Measurements from ENCODE around the gene SLC5A10. TPM values are rescaled to one million over a fixed set of nuclear protein-coding genes. Genes with fewer than 3 reads are reported as not detected.

Gene SLC5A10
- total RNA-seq, 1 experiment from 2014 or later: not detected

GRCh38 chr17:18977646-18978045 is 25.7 kb downstream of the SLC5A10 start:
- Mint-ChIP-seq H3K4me1 (peaks cover 9 to 11% of the 10 kb centered on the region in 2 experiments), H3K9me3 (no peaks in the 10 kb centered on the region), H3K4me3 (no peak overlapping the region), H3K27me3 (ENCODE audit: low read depth) (no peaks in the 10 kb centered on the region), H3K36me3 (ENCODE audit: insufficient read depth in 1 of 3, low read depth in 3 of 3) (peaks cover 24 to 52% (median 43%) of the 10 kb centered on the region in 3 experiments; a peak in 6 of 7 replicates), H3K27ac (no peak overlapping the region)
- H3K4ac ChIP-seq (ENCODE audit: low read depth, low read length): no peak overlapping the region
- H3K27me3 ChIP-seq (ENCODE audit: insufficient read depth, low read length): no peaks in the 10 kb centered on the region
- no peak overlapping the region for H2BK12ac ChIP-seq (ENCODE audit: insufficient read length, low read depth, low read length)
- no peak overlapping the region for H4K8ac ChIP-seq (replicated peaks; ENCODE audit: insufficient read length, low read depth, low read length)
- no peak overlapping the region for H2AK5ac ChIP-seq (ENCODE audit: insufficient read length, low read length)
- H3K23ac ChIP-seq (ENCODE audit: insufficient read length, low read depth, low read length): no peak overlapping the region
- H4K5ac ChIP-seq (ENCODE audit: insufficient read length, low read depth, low read length): no peak overlapping the region
- WGBS (ENCODE audit: extremely low coverage, insufficient read length, low lambda C conversion rate): no CpG with 5 or more reads among the region's 19 CpGs
- DNase-seq: no peak
- no peak overlapping the region for H3K14ac ChIP-seq (ENCODE audit: insufficient read depth, low read length)
- no peak overlapping the region for H3T11ph ChIP-seq (ENCODE audit: low read length)
- no peak overlapping the region for H2AFZ ChIP-seq (ENCODE audit: low read length)
- no peak overlapping the region for H2BK120ac ChIP-seq (ENCODE audit: low read depth, low read length, poor library complexity, severe bottlenecking)
- H2BK15ac ChIP-seq (ENCODE audit: low read depth, low read length): no peak overlapping the region
- H3K18ac ChIP-seq (ENCODE audit: insufficient read length, low read depth, low read length): no peak overlapping the region
- H3K9ac ChIP-seq (ENCODE audit: extremely low read depth, insufficient read length, low read length): no peak overlapping the region
- no peak overlapping the region for H3K56ac ChIP-seq (ENCODE audit: insufficient read length, low read depth, low read length)
- no peak for TF ChIP-seq CTCF (conservative IDR thresholded peaks at IDR 0.05)
- H2BK5ac ChIP-seq (ENCODE audit: insufficient read length, low read length): no peak overlapping the region
- H3K9me3 ChIP-seq (ENCODE audit: control insufficient read depth, low read depth, low read length): no peaks in the 10 kb centered on the region
- no peak overlapping the region for H4K91ac ChIP-seq (ENCODE audit: insufficient read length, low read depth, low read length)
- no peak overlapping the region for H2BK20ac ChIP-seq (ENCODE audit: low read depth, low read length, poor library complexity, severe bottlenecking)
- no peaks in the 10 kb centered on the region for H3K79me2 ChIP-seq (ENCODE audit: insufficient read depth, low read length)
- H3K4me2 ChIP-seq (ENCODE audit: insufficient read depth, insufficient read length, low read length): no peak overlapping the region
- H3K79me1 ChIP-seq (ENCODE audit: insufficient read depth, low read depth, low read length, poor library complexity, severe bottlenecking): no peaks in the 10 kb centered on the region
- H3K23me2 ChIP-seq (ENCODE audit: insufficient read length, low read depth, low read length, poor library complexity, severe bottlenecking): no peaks in the 10 kb centered on the region
- H3K4me1 ChIP-seq (ENCODE audit: insufficient read depth, low read length): no peaks in the 10 kb centered on the region
- H3K27ac ChIP-seq (ENCODE audit: insufficient read length, low read depth, low read length): no peak overlapping the region
- no peaks in the 10 kb centered on the region for H4K20me1 ChIP-seq (ENCODE audit: control insufficient read depth, insufficient read depth, insufficient read length)
